Activated naive CD4-positive, alpha-beta T cell treated with anti-CD3 and anti-CD28 coated beads, Interleukin-2, amount 10 ng/mL, durations not matched to agents 7 days and 5 days (primary cell): ENCODE measurements around the gene KPNA3.
"Not testable (repeated sequence)": the region's sequence is repeated elsewhere in the genome, so short reads cannot be mapped to it uniquely, and the experiment has no call there.

ENCODE experiments used
- CTCF ChIA-PET: fragments of 350-600 bp; sonication (Branson Sonifier 250); formaldehyde crosslinking; loops from one replicate; lab custom pipeline; 2021; ENCODE audit warnings: antibody characterized with exemption; lab: Charles Lee
- DNase-seq: peaks from one replicate; pipeline ENCODE4 v3.0.0-alpha.2; 2020
- H3K27ac Mint-ChIP-seq: one replicate; pipeline ENCODE4 v1.8.0; 2021; ENCODE audit warnings: mild to moderate bottlenecking, moderate library complexity, mixed read lengths
- H3K27me3 Mint-ChIP-seq: one replicate; pipeline ENCODE4 v1.8.0; 2021; ENCODE audit warnings: mild to moderate bottlenecking, mixed read lengths
- H3K36me3 Mint-ChIP-seq: one replicate; pipeline ENCODE4 v1.8.0; 2021; ENCODE audit warnings: mixed read lengths
- H3K4me1 Mint-ChIP-seq: one replicate; pipeline ENCODE4 v1.8.0; 2021; ENCODE audit warnings: mixed read lengths
- H3K4me3 Mint-ChIP-seq: one replicate; pipeline ENCODE4 v1.8.0; 2021; ENCODE audit warnings: mild to moderate bottlenecking, moderate library complexity, mixed read lengths
- H3K9me3 Mint-ChIP-seq: one replicate; pipeline ENCODE4 v1.8.0; 2021; ENCODE audit warnings: mixed read lengths

Gene KPNA3

DNA sequence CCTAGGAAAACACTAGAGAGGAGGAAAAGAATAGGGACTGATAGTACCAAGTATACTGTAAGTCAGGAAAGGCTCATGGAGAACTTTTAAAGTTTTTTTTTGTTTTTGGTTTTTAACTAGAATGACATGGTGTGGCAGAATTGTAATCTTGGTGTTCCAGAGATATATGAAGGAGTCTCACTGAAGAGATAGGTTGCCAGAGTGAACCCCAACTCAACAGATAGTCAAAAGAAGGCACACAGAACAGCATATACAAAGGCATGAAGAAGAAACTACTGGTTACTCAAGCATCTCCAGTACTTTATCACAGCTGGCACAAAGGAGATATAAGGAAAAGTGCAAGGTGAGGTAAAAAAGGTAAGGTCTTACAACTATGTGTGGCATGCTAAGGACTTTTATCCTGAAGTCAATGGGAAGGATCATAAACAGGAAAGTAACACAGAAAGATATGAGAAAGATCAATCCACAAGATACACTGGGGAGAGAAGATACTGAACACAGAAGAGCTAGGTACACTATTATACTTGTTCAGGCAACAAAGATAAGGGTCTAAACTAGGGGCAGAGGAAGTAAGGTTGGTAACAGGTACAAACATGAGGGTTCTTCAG, 6.0 kb downstream of the KPNA3 start:
- Mint-ChIP-seq H3K4me3 (no peak overlapping the region), H3K27ac (no peak overlapping the region), H3K9me3 (no peaks in the 10 kb centered on the region), H3K27me3 (no peaks in the 10 kb centered on the region), H3K36me3 (peaks cover 24% of the 10 kb centered on the region), H3K4me1 (peaks cover 33% of the 10 kb centered on the region)
- no peak for DNase-seq
- CTCF ChIA-PET, result interaction anchor here (1.2 kb wide), 1 partner anchor 107 kb away, joined by 3 read pairs; no protein-coding TSS in a partner anchor

DNA sequence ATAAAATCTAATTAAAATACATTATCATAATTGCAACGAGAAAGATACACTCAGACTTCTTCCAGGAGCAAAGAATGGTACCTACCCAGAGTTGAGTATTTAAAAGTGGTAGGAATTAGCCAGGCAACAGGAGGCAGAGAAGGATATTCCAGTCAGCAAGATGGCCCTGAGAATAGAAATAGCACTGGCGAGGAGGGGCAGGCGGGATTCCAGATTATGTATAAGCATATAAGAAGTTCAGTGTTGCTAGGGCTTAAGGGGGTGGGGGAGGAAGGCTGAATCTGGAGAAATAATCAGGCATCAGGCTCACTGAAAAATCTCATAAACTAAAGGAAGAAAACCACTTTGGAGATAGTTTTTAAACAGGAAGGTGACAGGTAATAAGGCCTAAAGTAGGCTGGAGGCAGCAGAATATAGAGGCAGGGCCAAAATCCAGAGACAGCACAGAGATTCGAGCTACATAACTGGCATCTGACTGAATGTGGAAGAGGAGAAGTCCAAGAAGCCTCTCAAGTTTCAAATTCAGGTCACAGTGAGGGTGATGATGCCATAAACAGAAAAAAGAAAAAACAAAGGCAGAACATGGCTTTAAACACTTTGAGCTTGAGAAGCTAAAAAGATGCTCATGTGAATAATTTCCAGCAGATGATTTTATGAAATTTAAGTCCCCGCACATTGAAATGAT, 7.5 kb downstream of the KPNA3 start:
- CTCF ChIA-PET, result interaction anchor here (1.2 kb wide), 1 partner anchor 106 kb away, joined by 3 read pairs; no protein-coding TSS in a partner anchor
- Mint-ChIP-seq H3K9me3 (no peaks in the 10 kb centered on the region), H3K27ac (no peak overlapping the region), H3K36me3 (peaks cover 19% of the 10 kb centered on the region), H3K4me1 (peaks cover 21% of the 10 kb centered on the region), H3K4me3 (no peak overlapping the region), H3K27me3 (no peaks in the 10 kb centered on the region)
- DNase-seq, result no peak

DNA sequence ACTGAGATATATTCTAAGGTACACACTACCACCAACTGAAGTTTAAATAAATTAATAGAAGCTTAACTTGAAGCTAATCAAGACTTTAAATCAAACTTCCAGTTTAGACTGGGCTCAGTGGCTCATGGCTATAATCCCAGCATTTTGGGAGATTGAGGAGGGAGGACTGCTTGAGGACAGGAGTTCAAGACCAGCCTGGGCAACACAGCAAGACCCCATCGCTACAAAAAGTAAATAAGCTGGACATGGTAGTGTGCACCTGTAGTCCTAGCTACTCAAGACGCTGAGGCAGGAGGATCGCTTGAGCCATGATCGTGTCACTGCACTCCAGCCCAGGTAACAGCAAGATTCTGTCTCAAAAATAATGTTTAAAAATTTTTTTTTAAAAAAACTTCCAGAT, 8.6 kb downstream of the KPNA3 start:
- Mint-ChIP-seq H3K4me3 (no peak overlapping the region), H3K4me1 (peaks cover 13% of the 10 kb centered on the region), H3K27me3 (no peaks in the 10 kb centered on the region), H3K36me3 (peaks cover 13% of the 10 kb centered on the region), H3K9me3 (no peaks in the 10 kb centered on the region), H3K27ac (no peak overlapping the region)
- CTCF ChIA-PET, result interaction anchor here (1.1 kb wide), 1 partner anchor 9 kb away, joined by 3 read pairs; no protein-coding TSS in a partner anchor
- DNase-seq, result no peak

DNA sequence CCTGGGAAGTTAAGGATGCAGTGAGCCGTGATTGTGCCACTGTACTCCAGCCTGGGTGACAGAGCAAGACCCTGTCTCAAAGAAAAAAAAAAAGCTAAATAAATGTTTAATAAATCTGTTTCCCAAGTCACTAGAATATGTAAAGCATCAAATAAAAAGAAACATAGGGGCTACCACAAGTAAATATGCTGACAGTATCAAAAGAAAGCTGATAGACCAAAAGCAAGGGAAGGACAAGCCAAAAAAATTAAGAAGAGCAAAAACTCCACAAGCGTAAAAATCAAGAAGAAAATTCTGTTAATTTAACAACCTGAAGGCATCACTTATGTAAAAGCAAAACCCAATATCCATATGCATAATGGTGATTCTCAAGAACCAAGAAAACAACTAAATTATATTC, 9.7 kb downstream of the KPNA3 start:
- H3K27ac Mint-ChIP-seq, result no peak overlapping the region
- no peak for DNase-seq
- CTCF ChIA-PET, result interaction anchor here (1.1 kb wide), 1 partner anchor 8 kb away, joined by 3 read pairs; no protein-coding TSS in a partner anchor
- peaks cover 10% of the 10 kb centered on the region for H3K36me3 Mint-ChIP-seq
- H3K4me3 Mint-ChIP-seq, result no peak overlapping the region
- H3K9me3 Mint-ChIP-seq, result no peaks in the 10 kb centered on the region
- H3K27me3 Mint-ChIP-seq, result no peaks in the 10 kb centered on the region
- H3K4me1 Mint-ChIP-seq, result peaks cover 17% of the 10 kb centered on the region

DNA sequence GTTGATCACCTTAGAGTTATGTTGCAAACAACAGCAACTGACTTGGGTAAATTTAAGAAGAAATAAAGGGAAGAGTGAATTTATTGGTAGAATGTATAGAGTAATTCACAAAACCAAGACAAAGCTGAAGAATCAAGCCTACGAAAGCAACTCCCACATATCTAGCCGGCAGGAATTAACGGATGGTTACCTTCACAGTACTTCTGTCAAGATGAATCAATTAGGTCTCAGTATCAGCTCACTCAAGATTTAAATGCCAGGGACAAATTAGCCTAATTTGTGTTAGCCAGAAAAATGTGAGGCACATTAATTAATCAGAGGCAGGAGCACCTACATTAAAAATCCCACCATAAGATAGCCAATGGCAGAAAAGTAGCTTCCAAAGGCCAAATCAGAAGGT, 10.7 kb downstream of the KPNA3 start:
- DNase-seq, result no peak
- Mint-ChIP-seq H3K4me3 (no peak overlapping the region), H3K36me3 (peaks cover 10% of the 10 kb centered on the region), H3K27me3 (no peaks in the 10 kb centered on the region), H3K27ac (no peak overlapping the region), H3K9me3 (no peaks in the 10 kb centered on the region), H3K4me1 (peaks cover 16% of the 10 kb centered on the region)
- CTCF ChIA-PET, result no interaction called here

DNA sequence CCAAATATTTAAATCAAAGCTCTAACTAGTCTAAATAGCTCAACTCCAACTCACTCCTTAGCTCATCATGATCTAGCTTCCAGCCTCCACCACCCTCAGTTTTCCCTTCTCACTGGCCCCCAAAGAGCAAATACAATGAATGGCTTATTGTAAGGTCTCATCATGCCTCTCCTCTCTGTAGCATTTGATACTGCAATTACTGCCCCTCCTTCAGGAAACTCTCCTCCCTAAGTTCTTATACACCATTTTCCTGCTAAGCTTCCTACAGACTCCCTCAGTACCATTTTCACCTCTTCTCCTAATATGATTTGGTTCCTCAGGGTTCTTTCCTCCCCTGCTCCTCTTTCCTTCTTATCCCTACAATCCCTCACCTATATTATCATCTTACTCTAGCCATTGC, 12.8 kb downstream of the KPNA3 start:
- Mint-ChIP-seq H3K4me3 (no peak overlapping the region), H3K4me1 (peaks cover 12% of the 10 kb centered on the region), H3K27me3 (no peaks in the 10 kb centered on the region), H3K9me3 (no peaks in the 10 kb centered on the region), H3K27ac (no peak overlapping the region), H3K36me3 (peaks cover 10% of the 10 kb centered on the region)
- no peak for DNase-seq
- CTCF ChIA-PET, result no interaction called here

DNA sequence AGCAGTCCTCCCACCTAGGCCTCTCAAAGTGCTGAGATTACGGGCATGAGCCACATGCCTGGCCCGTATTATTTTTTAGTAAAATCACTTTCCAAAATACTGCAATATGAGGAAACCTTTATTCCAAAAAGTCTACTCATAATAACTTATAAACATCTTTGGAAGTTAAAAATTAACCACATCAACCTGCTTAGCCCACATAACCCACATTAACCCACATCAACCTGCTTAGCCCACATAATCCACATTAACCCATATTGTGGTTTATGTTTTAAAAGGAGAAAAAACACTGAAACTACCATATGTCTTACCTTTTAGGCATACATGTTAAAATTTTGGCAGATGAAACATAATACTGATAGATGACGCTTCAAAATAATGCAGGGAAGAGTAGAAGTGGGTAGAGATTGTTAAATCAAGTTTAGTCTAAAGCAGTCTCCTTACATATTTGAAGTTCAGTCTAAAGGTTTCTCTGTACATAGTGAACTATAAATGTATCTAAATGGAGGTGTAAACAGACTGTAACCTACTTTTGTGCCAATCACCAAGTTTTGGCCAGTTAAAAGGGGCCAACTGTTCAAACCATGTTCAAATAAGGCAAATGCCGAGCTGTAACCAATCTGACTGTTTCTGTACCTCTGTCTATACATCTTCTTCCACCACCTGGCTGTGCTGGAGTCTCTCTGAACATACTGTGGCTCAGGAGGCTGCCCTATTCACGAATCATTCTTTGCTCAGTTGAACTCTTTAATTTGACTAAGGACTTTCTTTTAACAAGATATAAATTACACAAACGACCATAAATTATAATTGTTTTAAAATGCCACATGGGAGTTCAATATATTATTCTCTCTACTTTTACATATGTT, 14.5 kb downstream of the KPNA3 start:
- H3K4me1 Mint-ChIP-seq, result peaks cover 12% of the 10 kb centered on the region
- no peaks in the 10 kb centered on the region for H3K9me3 Mint-ChIP-seq
- CTCF ChIA-PET, result interaction anchor here (1.4 kb wide), 1 partner anchor 19 kb away, joined by 3 read pairs; no protein-coding TSS in a partner anchor
- no peaks in the 10 kb centered on the region for H3K27me3 Mint-ChIP-seq
- no peak overlapping the region for H3K4me3 Mint-ChIP-seq
- H3K36me3 Mint-ChIP-seq, result peaks cover 8% of the 10 kb centered on the region
- H3K27ac Mint-ChIP-seq, result no peak overlapping the region
- DNase-seq, result no peak

DNA sequence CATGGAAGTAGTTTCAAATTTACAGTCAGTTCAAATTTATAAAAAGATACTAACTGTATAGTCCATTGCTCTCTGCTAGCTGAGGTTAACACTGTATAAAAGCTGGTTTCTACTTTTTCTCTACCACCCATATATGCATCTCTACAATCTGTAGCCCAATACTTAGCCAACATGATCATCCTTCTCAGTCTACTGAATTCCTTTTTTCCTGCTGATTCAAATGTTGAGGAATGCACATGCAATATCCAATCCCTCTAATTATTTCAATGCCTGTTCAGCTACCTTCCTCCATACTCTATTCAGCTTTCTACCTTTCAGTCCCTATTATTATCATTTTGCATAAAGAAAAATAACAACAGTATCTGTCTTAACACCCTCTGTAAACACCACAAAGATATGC, 15.6 kb downstream of the KPNA3 start:
- Mint-ChIP-seq H3K27ac (no peak overlapping the region), H3K27me3 (no peaks in the 10 kb centered on the region)

DNA sequence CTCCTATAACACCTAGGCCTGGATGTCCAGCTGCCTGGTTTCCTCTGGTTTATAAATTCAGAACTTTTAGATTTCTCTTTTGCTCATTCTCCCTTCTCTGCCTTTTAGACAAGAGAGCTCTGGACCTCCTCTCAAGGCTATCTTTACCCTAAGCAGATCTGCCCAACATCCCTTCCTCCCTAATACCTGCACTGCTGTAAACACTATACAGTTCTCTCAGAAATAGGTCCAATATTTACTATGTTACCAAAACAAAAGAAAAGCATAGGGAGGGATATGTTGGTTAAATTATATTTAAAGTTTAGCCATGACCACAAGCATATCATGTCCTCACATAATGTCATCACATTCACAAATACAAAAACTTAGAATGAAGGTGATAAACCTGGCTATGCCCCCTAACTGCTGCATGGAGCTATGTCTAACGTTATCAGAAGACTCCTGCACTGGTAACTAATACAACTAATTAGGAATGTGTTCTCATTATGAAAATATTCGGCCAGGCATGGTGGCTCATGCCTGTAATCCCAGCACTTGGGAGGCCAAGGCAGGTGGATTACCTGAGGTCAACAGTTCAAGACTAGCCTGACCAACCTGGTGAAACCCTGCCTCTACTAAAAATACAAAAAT, 18.0 kb downstream of the KPNA3 start:
- peaks cover 6% of the 10 kb centered on the region for H3K36me3 Mint-ChIP-seq
- peaks cover 13% of the 10 kb centered on the region for H3K4me1 Mint-ChIP-seq
- DNase-seq, result no peak
- no peaks in the 10 kb centered on the region for H3K9me3 Mint-ChIP-seq
- no peaks in the 10 kb centered on the region for H3K27me3 Mint-ChIP-seq
- H3K27ac Mint-ChIP-seq, result no peak overlapping the region
- CTCF ChIA-PET, result interaction anchor here (1.0 kb wide), 1 partner anchor 9 kb away, joined by 3 read pairs; no protein-coding TSS in a partner anchor
- H3K4me3 Mint-ChIP-seq, result no peak overlapping the region

More for the DNA sequence above, 15.6 kb downstream of the KPNA3 start:
- DNase-seq, result no peak
- H3K4me1 Mint-ChIP-seq, result peaks cover 12% of the 10 kb centered on the region
- CTCF ChIA-PET, result interaction anchor here (0.6 kb wide), 1 partner anchor 162 kb away, joined by 3 read pairs; no protein-coding TSS in a partner anchor
- H3K36me3 Mint-ChIP-seq, result peaks cover 8% of the 10 kb centered on the region
- H3K4me3 Mint-ChIP-seq, result no peak overlapping the region
- no peaks in the 10 kb centered on the region for H3K9me3 Mint-ChIP-seq

DNA sequence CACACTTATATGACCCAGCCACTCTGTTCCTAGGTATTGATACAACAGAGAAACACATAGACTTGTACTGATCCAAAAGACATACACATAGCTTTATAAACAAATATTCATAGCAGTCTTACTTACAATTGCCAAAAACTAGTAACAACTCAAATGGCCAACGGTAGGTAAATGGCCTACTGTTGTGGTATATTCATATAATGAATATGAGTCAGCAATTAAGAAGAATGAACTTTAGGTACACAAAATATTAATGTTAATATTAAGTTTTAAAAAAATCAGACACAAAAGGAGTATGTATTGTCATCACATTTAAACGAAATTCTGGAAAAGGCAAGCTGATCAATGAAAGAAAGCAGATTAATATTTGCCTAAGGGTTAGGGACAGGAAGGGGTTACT, 19.7 kb downstream of the KPNA3 start:
- CTCF ChIA-PET, result no interaction called here
- DNase-seq, result no peak
- no peak overlapping the region for H3K4me3 Mint-ChIP-seq
- peaks cover 4% of the 10 kb centered on the region for H3K36me3 Mint-ChIP-seq
- H3K9me3 Mint-ChIP-seq, result no peaks in the 10 kb centered on the region
- peaks cover 4% of the 10 kb centered on the region for H3K4me1 Mint-ChIP-seq
- no peaks in the 10 kb centered on the region for H3K27me3 Mint-ChIP-seq
- no peak overlapping the region for H3K27ac Mint-ChIP-seq

DNA sequence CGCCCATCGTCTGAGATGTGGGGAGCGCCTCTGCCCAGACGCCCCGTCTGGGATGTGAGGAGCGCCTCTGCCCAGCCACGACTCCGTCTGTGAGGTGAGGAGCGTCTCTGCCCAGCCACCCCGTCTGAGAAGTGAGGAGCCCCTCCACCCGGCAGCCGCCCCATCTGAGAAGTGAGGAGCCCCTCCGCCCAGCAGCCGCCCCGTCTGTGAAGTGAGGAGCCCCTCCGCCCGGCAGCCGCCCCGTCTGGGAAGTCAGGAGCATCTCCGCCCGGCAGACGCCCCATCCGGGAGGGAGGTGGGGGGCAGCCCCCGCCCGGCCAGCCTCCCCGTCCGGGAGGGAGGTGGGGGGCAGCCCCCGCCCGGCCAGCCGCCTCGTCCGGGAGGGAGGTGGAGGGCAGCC, 30.7 kb downstream of the KPNA3 start:
- DNase-seq, H3K27me3 Mint-ChIP-seq, CTCF ChIA-PET, H3K27ac Mint-ChIP-seq, H3K9me3 Mint-ChIP-seq, H3K4me3 Mint-ChIP-seq: not testable (repeated sequence)
- peaks cover 37% of the 10 kb centered on the region for H3K36me3 Mint-ChIP-seq
- peaks cover 16% of the 10 kb centered on the region for H3K4me1 Mint-ChIP-seq

DNA sequence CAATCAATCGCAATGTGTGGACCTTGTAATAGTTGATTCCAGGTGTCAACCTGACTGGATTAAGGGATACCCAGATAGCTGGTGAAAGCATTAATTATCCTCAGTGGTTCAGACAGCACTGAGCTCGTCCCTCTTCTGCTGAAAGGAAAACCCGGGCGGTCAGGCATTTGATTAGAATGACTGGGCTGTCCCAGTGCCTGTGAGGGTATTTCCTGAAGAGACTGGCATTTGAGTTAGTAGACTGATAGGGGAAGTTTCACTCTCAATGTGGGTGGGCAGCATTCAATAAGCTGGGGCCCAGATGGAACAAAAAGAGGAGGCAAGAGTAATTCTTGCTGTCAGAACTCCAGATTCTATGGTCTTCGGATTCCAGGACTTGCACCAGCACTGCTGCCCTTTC, 31.9 kb downstream of the KPNA3 start:
- Mint-ChIP-seq H3K27ac (no peak overlapping the region), H3K36me3 (peaks cover 36% of the 10 kb centered on the region), H3K9me3 (peaks cover 5% of the 10 kb centered on the region), H3K27me3 (no peaks in the 10 kb centered on the region), H3K4me1 (peaks cover 16% of the 10 kb centered on the region), H3K4me3 (no peak overlapping the region)
- CTCF ChIA-PET, result no interaction called here
- no peak for DNase-seq

DNA sequence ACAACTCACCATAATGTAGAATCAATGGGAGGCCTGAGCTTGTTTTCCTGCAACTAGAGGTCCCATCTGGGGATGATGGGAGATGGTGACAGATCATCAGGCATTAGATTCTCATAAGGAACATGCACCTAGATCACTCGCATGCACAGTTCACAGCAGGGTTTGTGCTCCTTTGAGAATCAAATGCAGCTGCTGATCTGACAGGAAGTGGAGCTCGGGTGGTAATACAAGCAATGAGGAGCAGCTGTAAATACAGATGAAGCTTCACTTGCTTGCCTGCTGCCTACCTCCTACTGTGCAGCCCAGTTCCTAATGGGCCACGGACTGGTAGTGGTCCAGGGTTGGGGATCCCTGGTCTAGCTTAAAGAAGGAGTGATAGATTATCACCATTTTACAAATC, 33.0 kb downstream of the KPNA3 start:
- CTCF ChIA-PET, result interaction anchor here (0.8 kb wide), 1 partner anchor 18 kb away, joined by 3 read pairs; no protein-coding TSS in a partner anchor
- no peaks in the 10 kb centered on the region for H3K27me3 Mint-ChIP-seq
- H3K9me3 Mint-ChIP-seq, result peaks cover 5% of the 10 kb centered on the region
- no peak overlapping the region for H3K4me3 Mint-ChIP-seq
- DNase-seq, result peak; percentile 30
- H3K4me1 Mint-ChIP-seq, result peaks cover 17% of the 10 kb centered on the region
- H3K27ac Mint-ChIP-seq, result peak overlapping the region; percentile 64
- H3K36me3 Mint-ChIP-seq, result peaks cover 29% of the 10 kb centered on the region

DNA sequence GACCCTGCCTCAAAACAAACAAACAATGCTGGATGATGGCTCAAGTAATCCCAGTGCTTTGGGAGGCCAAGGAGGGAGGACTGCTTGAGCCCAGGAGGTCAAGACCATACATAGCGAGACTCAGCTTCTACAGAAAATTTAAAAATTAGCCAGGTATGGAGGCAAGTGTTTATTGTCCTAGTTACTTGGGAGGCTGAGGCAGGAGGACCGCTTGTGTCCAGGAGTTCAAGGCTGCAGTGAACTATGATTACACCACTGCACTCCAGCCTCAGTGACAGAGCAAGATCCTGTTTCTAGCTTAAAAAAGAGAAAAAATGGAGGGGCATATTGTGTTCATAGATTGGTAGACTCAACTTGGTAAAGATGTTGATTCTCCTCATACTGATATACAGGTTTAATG, 36.2 kb downstream of the KPNA3 start:
- Mint-ChIP-seq H3K4me1 (peaks cover 30% of the 10 kb centered on the region), H3K36me3 (peaks cover 22% of the 10 kb centered on the region), H3K27me3 (no peaks in the 10 kb centered on the region), H3K4me3 (no peak overlapping the region), H3K27ac (no peak overlapping the region), H3K9me3 (peaks cover 5% of the 10 kb centered on the region)
- CTCF ChIA-PET, result interaction anchor here (0.6 kb wide), 1 partner anchor 571 kb away, joined by 3 read pairs; no protein-coding TSS in a partner anchor
- DNase-seq, result no peak
